ENCODE data around the gene BPIFB3. TPM values are rescaled to one million over a fixed set of nuclear protein-coding genes. Genes with fewer than 3 reads are reported as not detected.

BPIFB3 gene
- total RNA-seq, 1 experiment from 2014 or later, result not detected

GRCh38 chr20:33024609-33025317 lies 28.9 kb upstream of the BPIFB3 start:
- Histone ChIP-seq H3K27ac (ENCODE audit: low read length) (no peak overlapping the region), H3K27me3 (ENCODE audit: control insufficient read depth, insufficient read depth, low read length) (no peaks in the 10 kb centered on the region), H3K4me1 (ENCODE audit: control insufficient read depth, insufficient read depth, low read length) (no peaks in the 10 kb centered on the region; the same call in 1 of the 2 replicates), H3K36me3 (ENCODE audit: control insufficient read depth, insufficient read depth, low read length) (no peaks in the 10 kb centered on the region), H3K9me3 (ENCODE audit: control insufficient read depth, insufficient read depth, low read depth, low read length) (no peaks in the 10 kb centered on the region), H3K4me3 (ENCODE audit: low read depth in 2 of 2, low read length in 2 of 2) (no peak overlapping the region)
- ChIA-PET POLR2A (no interaction called here), CTCF (no interaction called here)
- in situ Hi-C loops (cut with HindIII; ENCODE audit: low pct_unique_long_range_greater_than_20kb, low sequenced_read_pairs), result no loop called here
- TF ChIP-seq SIN3A (IDR thresholded peaks at IDR 0.05; ENCODE audit: borderline replicate concordance, insufficient read depth, low read depth, low read length) (no peak), TCF7L2 (IDR thresholded peaks at IDR 0.05; ENCODE audit: low read depth, low read length) (no peak), POLR2AphosphoS5 (IDR thresholded peaks at IDR 0.05; ENCODE audit: low read depth, low read length) (no peak)
- TF ChIP-seq, protein P1, sequence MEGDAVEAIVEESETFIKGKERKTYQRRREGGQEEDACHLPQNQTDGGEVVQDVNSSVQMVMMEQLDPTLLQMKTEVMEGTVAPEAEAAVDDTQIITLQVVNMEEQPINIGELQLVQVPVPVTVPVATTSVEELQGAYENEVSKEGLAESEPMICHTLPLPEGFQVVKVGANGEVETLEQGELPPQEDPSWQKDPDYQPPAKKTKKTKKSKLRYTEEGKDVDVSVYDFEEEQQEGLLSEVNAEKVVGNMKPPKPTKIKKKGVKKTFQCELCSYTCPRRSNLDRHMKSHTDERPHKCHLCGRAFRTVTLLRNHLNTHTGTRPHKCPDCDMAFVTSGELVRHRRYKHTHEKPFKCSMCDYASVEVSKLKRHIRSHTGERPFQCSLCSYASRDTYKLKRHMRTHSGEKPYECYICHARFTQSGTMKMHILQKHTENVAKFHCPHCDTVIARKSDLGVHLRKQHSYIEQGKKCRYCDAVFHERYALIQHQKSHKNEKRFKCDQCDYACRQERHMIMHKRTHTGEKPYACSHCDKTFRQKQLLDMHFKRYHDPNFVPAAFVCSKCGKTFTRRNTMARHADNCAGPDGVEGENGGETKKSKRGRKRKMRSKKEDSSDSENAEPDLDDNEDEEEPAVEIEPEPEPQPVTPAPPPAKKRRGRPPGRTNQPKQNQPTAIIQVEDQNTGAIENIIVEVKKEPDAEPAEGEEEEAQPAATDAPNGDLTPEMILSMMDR (IDR thresholded peaks at IDR 0.05), result no peak
- TF ChIP-seq, protein P2, sequence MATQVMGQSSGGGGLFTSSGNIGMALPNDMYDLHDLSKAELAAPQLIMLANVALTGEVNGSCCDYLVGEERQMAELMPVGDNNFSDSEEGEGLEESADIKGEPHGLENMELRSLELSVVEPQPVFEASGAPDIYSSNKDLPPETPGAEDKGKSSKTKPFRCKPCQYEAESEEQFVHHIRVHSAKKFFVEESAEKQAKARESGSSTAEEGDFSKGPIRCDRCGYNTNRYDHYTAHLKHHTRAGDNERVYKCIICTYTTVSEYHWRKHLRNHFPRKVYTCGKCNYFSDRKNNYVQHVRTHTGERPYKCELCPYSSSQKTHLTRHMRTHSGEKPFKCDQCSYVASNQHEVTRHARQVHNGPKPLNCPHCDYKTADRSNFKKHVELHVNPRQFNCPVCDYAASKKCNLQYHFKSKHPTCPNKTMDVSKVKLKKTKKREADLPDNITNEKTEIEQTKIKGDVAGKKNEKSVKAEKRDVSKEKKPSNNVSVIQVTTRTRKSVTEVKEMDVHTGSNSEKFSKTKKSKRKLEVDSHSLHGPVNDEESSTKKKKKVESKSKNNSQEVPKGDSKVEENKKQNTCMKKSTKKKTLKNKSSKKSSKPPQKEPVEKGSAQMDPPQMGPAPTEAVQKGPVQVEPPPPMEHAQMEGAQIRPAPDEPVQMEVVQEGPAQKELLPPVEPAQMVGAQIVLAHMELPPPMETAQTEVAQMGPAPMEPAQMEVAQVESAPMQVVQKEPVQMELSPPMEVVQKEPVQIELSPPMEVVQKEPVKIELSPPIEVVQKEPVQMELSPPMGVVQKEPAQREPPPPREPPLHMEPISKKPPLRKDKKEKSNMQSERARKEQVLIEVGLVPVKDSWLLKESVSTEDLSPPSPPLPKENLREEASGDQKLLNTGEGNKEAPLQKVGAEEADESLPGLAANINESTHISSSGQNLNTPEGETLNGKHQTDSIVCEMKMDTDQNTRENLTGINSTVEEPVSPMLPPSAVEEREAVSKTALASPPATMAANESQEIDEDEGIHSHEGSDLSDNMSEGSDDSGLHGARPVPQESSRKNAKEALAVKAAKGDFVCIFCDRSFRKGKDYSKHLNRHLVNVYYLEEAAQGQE (IDR thresholded peaks at IDR 0.05; ENCODE audit: insufficient read depth in 1 of 2, low read depth in 2 of 2, low read length in 1 of 2), result no peak
- DNase-seq (ENCODE audit: low read depth, low spot score), result no peak
- ATAC-seq, result no peak
- no TSS peak for BruUV-seq (replicated peaks)
- intact Hi-C loops (cut with micrococcal nuclease; ENCODE audit: unreplicated experiment), result no loop called here

DNA sequence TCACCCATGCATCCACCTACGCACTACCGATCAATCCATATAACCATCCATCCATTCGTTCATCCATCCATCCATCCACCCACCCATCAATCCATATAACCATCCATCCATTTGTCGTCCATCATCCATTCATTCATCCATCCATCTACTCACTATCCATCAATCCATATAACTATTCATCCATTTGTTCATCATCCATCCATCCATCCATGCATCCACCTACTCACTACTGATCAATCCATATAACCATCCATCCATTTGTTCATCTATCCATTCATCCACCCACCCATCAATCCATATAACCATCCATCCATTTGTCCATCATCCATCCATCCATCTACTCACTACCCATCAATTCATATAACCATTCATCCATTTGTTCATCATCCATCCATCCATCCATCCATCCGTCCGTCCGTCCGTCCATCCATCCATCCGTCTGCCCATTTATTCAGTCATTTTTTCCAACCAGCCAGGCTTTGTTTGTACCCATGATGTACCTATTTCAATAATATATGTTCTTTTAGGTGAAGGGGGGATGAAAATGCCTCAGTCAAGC lies 28.3 kb upstream of the BPIFB3 start:
- no peak for TF ChIP-seq TCF7L2 (IDR thresholded peaks at IDR 0.05; ENCODE audit: low read depth, low read length)
- TF ChIP-seq SIN3A (IDR thresholded peaks at IDR 0.05; ENCODE audit: borderline replicate concordance, insufficient read depth, low read depth, low read length), result no peak
- no peak for TF ChIP-seq POLR2AphosphoS5 (IDR thresholded peaks at IDR 0.05; ENCODE audit: low read depth, low read length)
- TF ChIP-seq, protein P1 (IDR thresholded peaks at IDR 0.05), result no peak
- TF ChIP-seq, protein P2 (IDR thresholded peaks at IDR 0.05; ENCODE audit: insufficient read depth in 1 of 2, low read depth in 2 of 2, low read length in 1 of 2), result no peak

More for the DNA sequence above, 28.3 kb upstream of the BPIFB3 start:
- Histone ChIP-seq H3K9me3 (ENCODE audit: control insufficient read depth, insufficient read depth, low read depth, low read length) (no peaks in the 10 kb centered on the region), H3K4me1 (ENCODE audit: control insufficient read depth, insufficient read depth, low read length) (no peaks in the 10 kb centered on the region; the same call in 1 of the 2 replicates), H3K4me3 (ENCODE audit: low read depth in 2 of 2, low read length in 2 of 2) (no peak overlapping the region), H3K27me3 (ENCODE audit: control insufficient read depth, insufficient read depth, low read length) (no peaks in the 10 kb centered on the region), H3K27ac (ENCODE audit: low read length) (no peak overlapping the region), H3K36me3 (ENCODE audit: control insufficient read depth, insufficient read depth, low read length) (no peaks in the 10 kb centered on the region)
- in situ Hi-C loops (cut with HindIII; ENCODE audit: low pct_unique_long_range_greater_than_20kb, low sequenced_read_pairs) (no loop called here), intact Hi-C loops (cut with micrococcal nuclease; ENCODE audit: unreplicated experiment) (no loop called here)
- no peak for ATAC-seq
- BruUV-seq (replicated peaks), result no TSS peak
- ChIA-PET POLR2A (no interaction called here), CTCF (no interaction called here)
- no peak for DNase-seq (ENCODE audit: low read depth, low spot score)

All from Panc1 (cell line).